Hepatocyte (in vitro differentiated cells): ENCODE data around the gene AFAP1. TPM values are rescaled to one million over a fixed set of nuclear protein-coding genes. Genes with fewer than 3 reads are reported as not detected.

Experiments used
- DNase-seq: peaks from one replicate; pipeline ENCODE4 v3.0.0-alpha.2; 2016; ENCODE audit warnings: low spot score
- H2AFZ ChIP-seq: fragments of 200-600 bp; sonication (generic); 2 replicates; pipeline ENCODE4 v1.6.0; 2016; ENCODE audit warnings: antibody characterized with exemption, mild to moderate bottlenecking
- H3K27ac ChIP-seq: fragments of 200-600 bp; sonication (generic); 2 replicates; pipeline ENCODE4 v1.5.1; 2016; ENCODE audit warnings: mild to moderate bottlenecking
- H3K27me3 ChIP-seq: fragments of 200-600 bp; sonication (generic); 2 replicates; pipeline ENCODE4 v1.6.1; 2016
- H3K36me3 ChIP-seq: fragments of 200-600 bp; sonication (generic); replicated peaks from 2 replicates; pipeline ENCODE4 v1.5.1; 2016; ENCODE audit warnings: low read depth; ENCODE audit not compliant: insufficient read depth
- H3K4me1 ChIP-seq: fragments of 200-600 bp; sonication (generic); 2 replicates; pipeline ENCODE4 v1.5.1; 2016; ENCODE audit warnings: mild to moderate bottlenecking, moderate library complexity; ENCODE audit not compliant: insufficient read depth
- H3K4me2 ChIP-seq: fragments of 200-600 bp; sonication (generic); 2 replicates; pipeline ENCODE4 v1.6.0; 2016
- H3K4me3 ChIP-seq: fragments of 200-600 bp; sonication (generic); 2 replicates; pipeline ENCODE4 v1.5.1; 2016; ENCODE audit warnings: mild to moderate bottlenecking
- H3K79me2 ChIP-seq: fragments of 200-600 bp; sonication (generic); 2 replicates; pipeline ENCODE4 v1.6.0; 2017; ENCODE audit warnings: mild to moderate bottlenecking
- H3K9me2 ChIP-seq: fragments of 200-600 bp; sonication (generic); replicated peaks from 2 replicates; pipeline ENCODE4 v1.6.0; 2017; ENCODE audit warnings: mild to moderate bottlenecking; ENCODE audit not compliant: insufficient read depth
- H3K9me3 ChIP-seq: fragments of 200-600 bp; sonication (generic); 2 replicates; pipeline ENCODE4 v1.5.1; 2016; ENCODE audit warnings: low read depth, mild to moderate bottlenecking
- H4K20me1 ChIP-seq: fragments of 200-600 bp; sonication (generic); 2 replicates; pipeline ENCODE4 v1.6.0; 2016; ENCODE audit warnings: mild to moderate bottlenecking; ENCODE audit not compliant: insufficient read depth, poor library complexity, severe bottlenecking
- CTCF ChIP-seq: fragments of 200-600 bp; sonication (generic); IDR thresholded peaks from 2 replicates; pipeline ENCODE4 v1.5.1; 2016; ENCODE audit warnings: antibody characterized with exemption, mild to moderate bottlenecking; ENCODE audit not compliant: poor library complexity
- EZH2 ChIP-seq: fragments of 200-600 bp; sonication (generic); IDR thresholded peaks from 2 replicates; pipeline ENCODE4 v1.6.1; 2016; ENCODE audit warnings: antibody characterized with exemption, mild to moderate bottlenecking, borderline replicate concordance
- EZH2phosphoT487 ChIP-seq: fragments of 200-600 bp; sonication (generic); IDR thresholded peaks from one replicate; pipeline ENCODE4 v1.6.1; 2018; ENCODE audit warnings: antibody characterized with exemption, mild to moderate bottlenecking, low read depth, moderate library complexity; ENCODE audit not compliant: unreplicated experiment, severe bottlenecking
- WGBS: methylation state at CpG from one replicate; pipeline ENCODE4 v1.1.6; 2016; ENCODE audit warnings: low lambda C conversion rate; ENCODE audit errors: missing lambda C conversion rate; 5-methylcytosine and 5-hydroxymethylcytosine counted together
- polyA plus RNA-seq: library from polyadenylated mRNA; unstranded; fragments of >200 nt; fragmentation: Nextera tagmentation; extraction: Ambion mirVana; gene quantifications from 2 replicates; pipeline ENCODE4 v1.2.1, GENCODE V29; 2016
- total RNA-seq: library from RNA; depleted of rRNA; stranded (reverse); fragments of >200 nt; gene quantifications from 2 replicates; pipeline ENCODE4 v1.2.3, GENCODE V29; 2014

Gene AFAP1
- total and polyA plus RNA-seq, 2 experiments from 2014 or later = 9.3 to 16.2 TPM

GRCh38 chr4:7746351-7747061, 193.2 kb downstream of the AFAP1 start:
- no peak for DNase-seq
- Histone ChIP-seq H3K4me3 (no peak overlapping the region), H3K79me2 (no peaks in the 10 kb centered on the region), H3K9me3 (no peaks in the 10 kb centered on the region), H3K4me2 (no peak overlapping the region), H3K4me1 (peaks cover 15% of the 10 kb centered on the region), H3K36me3 (no peaks in the 10 kb centered on the region), H3K27ac (no peak overlapping the region), H3K27me3 (no peaks in the 10 kb centered on the region), H2AFZ (no peak overlapping the region), H4K20me1 (no peaks in the 10 kb centered on the region), H3K9me2 (no peaks in the 10 kb centered on the region)
- WGBS = 96% methylated on average over 20 of the region's 20 CpGs
- no peak for TF ChIP-seq CTCF
- no peak for TF ChIP-seq EZH2phosphoT487
- no peak for TF ChIP-seq EZH2

GRCh38 chr4:7745301-7745885, 194.3 kb downstream of the AFAP1 start:
- DNase-seq = no peak
- Histone ChIP-seq H3K9me2 (no peaks in the 10 kb centered on the region), H3K4me1 (peaks cover 9% of the 10 kb centered on the region), H3K9me3 (no peaks in the 10 kb centered on the region), H3K4me3 (no peak overlapping the region), H3K79me2 (no peaks in the 10 kb centered on the region), H3K36me3 (no peaks in the 10 kb centered on the region), H2AFZ (no peak overlapping the region), H3K27ac (no peak overlapping the region), H4K20me1 (no peaks in the 10 kb centered on the region), H3K27me3 (no peaks in the 10 kb centered on the region), H3K4me2 (no peak overlapping the region)
- TF ChIP-seq CTCF (no peak), EZH2 (no peak), EZH2phosphoT487 (no peak)
- WGBS = 90% methylated on average over 15 of the region's 15 CpGs

- H3K4me2 ChIP-seq = no peak overlapping the region
- no peaks in the 10 kb centered on the region for H3K27me3 ChIP-seq
- DNase-seq = no peak
- H2AFZ ChIP-seq = no peak overlapping the region
- no peak overlapping the region for H3K27ac ChIP-seq
- H3K4me1 ChIP-seq = no peaks in the 10 kb centered on the region
- TF ChIP-seq CTCF (no peak), EZH2 (no peak), EZH2phosphoT487 (no peak)
- H3K79me2 ChIP-seq = no peaks in the 10 kb centered on the region
- no peaks in the 10 kb centered on the region for H3K9me2 ChIP-seq
- no peaks in the 10 kb centered on the region for H3K9me3 ChIP-seq
- H3K4me3 ChIP-seq = no peak overlapping the region
- no peaks in the 10 kb centered on the region for H3K36me3 ChIP-seq
- 83% methylated on average over 16 of the region's 16 CpGs for WGBS
- H4K20me1 ChIP-seq = no peaks in the 10 kb centered on the region
Observed at GRCh38 chr4:7744142-7744804, 195.4 kb downstream of the AFAP1 start.
